Umbilical cord (tissue), 2 donors: ENCODE measurements around the gene GPR85. TPM values are rescaled to one million over a fixed set of nuclear protein-coding genes. Genes with fewer than 3 reads are reported as not detected.
"Not testable (repeated sequence)": the region's sequence is repeated elsewhere in the genome, so short reads cannot be mapped to it uniquely, and the experiment has no call there.

ENCODE experiments used
- DNase-seq: peaks from one replicate; pipeline ENCODE4 v3.0.0-alpha.2; 2015; ENCODE audit warnings: low spot score
- total RNA-seq: library from RNA; depleted of rRNA; stranded (reverse); fragments of >200 nt; gene quantifications from one replicate; pipeline ENCODE4 v1.2.3, GENCODE V29; 2014; ENCODE audit warnings: low replicate concordance; ENCODE audit not compliant: insufficient read depth

Gene GPR85
- 7.0 TPM for total RNA-seq

GRCh38 chr7:113086431-113086888 lies at the start of gene GPR85:
TSS of gene GPR85 (minus strand) at chr7:113086827. CDS start at chr7:113084721, 2,106 bp downstream.
- peak; percentile 86 for DNase-seq

- DNase-seq = no peak
These were observed 47.4 kb upstream of the GPR85 start for GRCh38 chr7:113134025-113134424.

- no peak for DNase-seq
These were observed 44.7 kb upstream of the GPR85 start for GRCh38 chr7:113131367-113131766.

GRCh38 chr7:113128031-113128430 lies 41.4 kb upstream of the GPR85 start:
- DNase-seq = no peak

GRCh38 chr7:113125728-113126127 lies 39.1 kb upstream of the GPR85 start:
- DNase-seq = peak; percentile 72

GRCh38 chr7:113122744-113123143 lies 36.1 kb upstream of the GPR85 start:
- DNase-seq = no peak

GRCh38 chr7:113120647-113121046 lies 34.0 kb upstream of the GPR85 start:
- DNase-seq = peak; percentile 57

GRCh38 chr7:113119429-113119828 lies 32.8 kb upstream of the GPR85 start:
- no peak for DNase-seq

GRCh38 chr7:113118074-113118959 lies 31.7 kb upstream of the GPR85 start, which contains the start of gene SMIM30:
TSS of gene SMIM30 (minus strand) at chr7:113118554. CDS start at chr7:113117578, 976 bp downstream.
- peak; percentile 97 for DNase-seq

GRCh38 chr7:113117374-113117774 lies 30.7 kb upstream of the GPR85 start:
- not testable (repeated sequence) for DNase-seq

- no peak for DNase-seq
These were observed 27.3 kb upstream of the GPR85 start for GRCh38 chr7:113113912-113114311.

GRCh38 chr7:113109718-113110117 lies 23.1 kb upstream of the GPR85 start:
- peak; percentile 55 for DNase-seq

GRCh38 chr7:113100121-113100603 lies 13.5 kb upstream of the GPR85 start:
- DNase-seq = peak; percentile 97

- DNase-seq = peak; percentile 69
These were observed 12.8 kb upstream of the GPR85 start for GRCh38 chr7:113099284-113099919.

GRCh38 chr7:113094517-113095249 lies 8.1 kb upstream of the GPR85 start:
- no peak for DNase-seq

GRCh38 chr7:113093561-113093960 lies 6.9 kb upstream of the GPR85 start:
- no peak for DNase-seq

- no peak for DNase-seq
These were observed 6.1 kb upstream of the GPR85 start for GRCh38 chr7:113092762-113093161.

GRCh38 chr7:113087071-113087998 lies 708 bp upstream of the GPR85 start:
- DNase-seq = peak; percentile 90

GRCh38 chr7:113085781-113086390 lies 741 bp downstream of the GPR85 start:
- peak; percentile 54 for DNase-seq
